Transverse colon (tissue), 4 donors: ENCODE results near the gene F7. TPM values are rescaled to one million over a fixed set of nuclear protein-coding genes. Genes with fewer than 3 reads are reported as not detected.

Experiments used
- DNase-seq: peaks from one replicate; pipeline ENCODE4 v3.0.0-alpha.2; 2019
- H3K27ac ChIP-seq, 4 donors: fragments of 200-600 bp; sonication (generic); 2 replicates each; pipeline ENCODE4 v1.5.1; 2016 to 2018; ENCODE audit warnings: inconsistent platforms in 4 of 4
- H3K27me3 ChIP-seq: fragments of 200-600 bp; sonication (generic); 2 replicates; pipeline ENCODE4 v1.5.1; 2017; ENCODE audit warnings: inconsistent platforms
- H3K36me3 ChIP-seq, 4 donors: fragments of 200-600 bp; sonication (generic); 2 replicates each; pipeline ENCODE4 v1.5.1; 2017 to 2019; ENCODE audit warnings: inconsistent platforms in 4 of 4
- H3K4me1 ChIP-seq, 4 donors: fragments of 200-600 bp; sonication (generic); 2 replicates each; pipeline ENCODE4 v1.5.1; 2017 to 2020; ENCODE audit warnings: inconsistent platforms in 4 of 4
- H3K4me3 ChIP-seq, 4 donors: fragments of 200-600 bp; sonication (generic); 1 replicate in 1 of 4; 2 replicates in 3 of 4; pipeline versions ENCODE4 v1.5.1 to v1.6.1; 2017 to 2019; ENCODE audit warnings: inconsistent platforms in 4 of 4
- H3K9me3 ChIP-seq, 2 donors: fragments of 200-600 bp; sonication (generic); 2 replicates each; pipeline ENCODE4 v1.5.1; 2017 to 2019; ENCODE audit warnings: inconsistent platforms in 2 of 2
- CTCF ChIP-seq, 5 experiments: fragments of 200-600 bp in 3 of 5; fragments of 450-650 bp in 2 of 5; sonication (generic) in 3 of 5; IDR thresholded peaks; 1 replicate in 2 of 5; 2 replicates in 3 of 5; pipeline ENCODE4 v1.5.1; 2016 to 2017; ENCODE audit warnings: antibody characterized with exemption in 5 of 5, inconsistent platforms in 3 of 5, mild to moderate bottlenecking in 2 of 5, moderate library complexity in 1 of 5
- EP300 ChIP-seq: sonication (generic); formaldehyde crosslinking; IDR thresholded peaks from one replicate; pipeline ENCODE4 v1.6.1; 2017; ENCODE audit warnings: antibody characterized with exemption, low read depth
- POLR2A ChIP-seq: fragments of 450-650 bp; IDR thresholded peaks from one replicate; pipeline ENCODE4 v1.6.1; 2016; ENCODE audit warnings: antibody characterized with exemption, mild to moderate bottlenecking, moderate library complexity
- POLR2AphosphoS5 ChIP-seq, 3 donors: sonication (generic); formaldehyde crosslinking; IDR thresholded peaks; one replicate each; pipeline ENCODE4 v1.6.1; 2016; ENCODE audit warnings: antibody characterized with exemption in 3 of 3
- WGBS, 2 donors: methylation state at CpG; one replicate each; pipeline ENCODE4 v1.1.5; 2018; ENCODE audit warnings: low coverage in 1 of 2; 5-methylcytosine and 5-hydroxymethylcytosine counted together
- in situ Hi-C, 4 donors: fragments of 200-750 bp; cut with MboI; loops; one replicate each; pipeline versions ENCODE4 v1.15.0 to v1.15.1; 2017; ENCODE audit warnings: low sequenced_read_pairs in 3 of 4, low pct_ligation_motif_present in 1 of 4, low pct_unique_long_range_greater_than_20kb in 1 of 4
- intact Hi-C: fragments of 100-400 bp; cut with DNase I; formaldehyde crosslinking; loops from one replicate; pipeline ENCODE4 v1.15.1; 2023; ENCODE audit warnings: low total_unique reads
- total RNA-seq, 4 donors: library from RNA; depleted of rRNA; stranded (reverse); fragments of >200 nt; gene quantifications; one replicate each; pipeline ENCODE4 v1.1.0, GENCODE V29; 2016

Gene F7
- total RNA-seq, 4 donors from 2014 or later, result not detected

GRCh38 chr13:113095146-113096051 lies 10.2 kb upstream of the F7 start:
- Histone ChIP-seq H3K4me3 (no peak overlapping the region), H3K27me3 (no peaks in the 10 kb centered on the region), H3K9me3 (no peaks in the 10 kb centered on the region), H3K36me3 (no peaks in the 10 kb centered on the region), H3K4me1 (no peaks in the 10 kb centered on the region), H3K27ac (no peak overlapping the region)
- intact Hi-C loops (no loop called here), in situ Hi-C loops (no loop called here)
- DNase-seq, result no peak
- 82 to 87% methylated on average over 15 to 24 of the region's 25 CpGs for WGBS, 2 donors
- TF ChIP-seq EP300 (no peak), POLR2A (no peak), CTCF (IDR thresholded peaks at IDR 0.05) (no peak), POLR2AphosphoS5 (IDR thresholded peaks at IDR 0.05) (no peak)

- Histone ChIP-seq H3K27me3 (no peaks in the 10 kb centered on the region), H3K9me3 (no peaks in the 10 kb centered on the region)
- in situ Hi-C loops, result no loop called here
These were observed 9.4 kb upstream of the F7 start for GRCh38 chr13:113096052-113096744.

GRCh38 chr13:113096745-113097305 lies 8.8 kb upstream of the F7 start:
- Histone ChIP-seq H3K27ac (no peak overlapping the region), H3K27me3 (no peaks in the 10 kb centered on the region), H3K9me3 (no peaks in the 10 kb centered on the region), H3K36me3 (no peaks in the 10 kb centered on the region), H3K4me1 (no peaks in the 10 kb centered on the region), H3K4me3 (no peak overlapping the region)
- TF ChIP-seq EP300 (no peak), POLR2A (no peak)
- DNase-seq, result no peak
- in situ Hi-C loops (no loop called here), intact Hi-C loops (no loop called here)
- WGBS, 2 donors, result 93% methylated on average over 49 of the region's 52 CpGs; no CpG with 5 or more reads in 1 of the 2 donors

More at GRCh38 chr13:113096052-113096744, 9.4 kb upstream of the F7 start:
- intact Hi-C loops, result no loop called here
- no peaks in the 10 kb centered on the region for H3K36me3 ChIP-seq
- no peaks in the 10 kb centered on the region for H3K4me1 ChIP-seq
- WGBS, 2 donors, result 87% methylated on average over 43 of the region's 61 CpGs; no CpG with 5 or more reads in 1 of the 2 donors
- no peak overlapping the region for H3K4me3 ChIP-seq
- no peak overlapping the region for H3K27ac ChIP-seq
- TF ChIP-seq EP300 (no peak), POLR2AphosphoS5 (IDR thresholded peaks at IDR 0.05) (no peak), CTCF (IDR thresholded peaks at IDR 0.05) (no peak), POLR2A (no peak)
- no peak for DNase-seq

- Histone ChIP-seq H3K36me3 (no peaks in the 10 kb centered on the region), H3K9me3 (no peaks in the 10 kb centered on the region), H3K4me3 (no peak overlapping the region), H3K27ac (no peak overlapping the region), H3K27me3 (no peaks in the 10 kb centered on the region), H3K4me1 (no peaks in the 10 kb centered on the region)
- TF ChIP-seq CTCF (IDR thresholded peaks at IDR 0.05) (no peak), POLR2A (no peak), EP300 (no peak), POLR2AphosphoS5 (IDR thresholded peaks at IDR 0.05) (no peak)
- no peak for DNase-seq
- in situ Hi-C loops, result no loop called here
- intact Hi-C loops, result no loop called here
- WGBS, 2 donors, result 83 to 85% methylated on average over 6 to 7 of the region's 7 CpGs
These were observed 7.9 kb upstream of the F7 start for GRCh38 chr13:113097651-113098050.
